Activated T-cell treated with anti-CD3 and anti-CD28 coated beads, Interleukin-2, amount 50 U/mL, for 4 hours (primary cell): ENCODE data around the gene ST6GALNAC1. TPM values are rescaled to one million over a fixed set of nuclear protein-coding genes. Genes with fewer than 3 reads are reported as not detected.

Experiments
- ATAC-seq, 2 donors: fragments of 200-7000 bp; cut with Tn5 transposase; one replicate each; pipeline ENCODE4 v1.10.0; 2021
- DNase-seq: peaks from one replicate; pipeline ENCODE4 v3.0.0-alpha.2; 2020
- H3K27me3 Mint-ChIP-seq: one replicate; pipeline ENCODE4 v1.8.0; 2021; ENCODE audit warnings: low read depth, mixed read lengths
- H3K36me3 Mint-ChIP-seq: one replicate; pipeline ENCODE4 v1.8.0; 2022; ENCODE audit warnings: mixed read lengths; ENCODE audit not compliant: insufficient read depth
- H3K4me1 Mint-ChIP-seq: one replicate; pipeline ENCODE4 v1.8.0; 2021; ENCODE audit warnings: low read depth, mixed read lengths
- H3K4me3 Mint-ChIP-seq: one replicate; pipeline ENCODE4 v1.8.0; 2021; ENCODE audit warnings: mild to moderate bottlenecking, moderate library complexity, mixed read lengths
- H3K9me3 Mint-ChIP-seq: one replicate; pipeline ENCODE4 v1.8.0; 2021; ENCODE audit warnings: mixed read lengths
- total RNA-seq, 3 donors: library from RNA; stranded (reverse); gene quantifications; one replicate each; pipeline ENCODE4 v1.2.1, GENCODE V29; 2021

ST6GALNAC1 gene
- total RNA-seq, 3 donors from 2014 or later, result 0.57 to 1.1 (median 0.63) TPM

- no peaks in the 10 kb centered on the region for H3K9me3 Mint-ChIP-seq
- no peaks in the 10 kb centered on the region for H3K36me3 Mint-ChIP-seq
- no peaks in the 10 kb centered on the region for H3K27me3 Mint-ChIP-seq
- DNase-seq (no peak), ATAC-seq (no peak)
- H3K4me3 Mint-ChIP-seq, result no peak overlapping the region
- H3K4me1 Mint-ChIP-seq, result peaks cover 15% of the 10 kb centered on the region
Measured at GRCh38 chr17:76597156-76598003, 46.2 kb downstream of the ST6GALNAC1 start.

- Mint-ChIP-seq H3K27me3 (peaks cover 4% of the 10 kb centered on the region), H3K36me3 (no peaks in the 10 kb centered on the region), H3K4me1 (no peaks in the 10 kb centered on the region), H3K4me3 (no peak overlapping the region), H3K9me3 (no peaks in the 10 kb centered on the region)
- no peak for ATAC-seq
- DNase-seq, result no peak
Measured at GRCh38 chr17:76594690-76595089, 48.9 kb downstream of the ST6GALNAC1 start.

- Mint-ChIP-seq H3K9me3 (no peaks in the 10 kb centered on the region), H3K4me1 (no peaks in the 10 kb centered on the region), H3K27me3 (peaks cover 10% of the 10 kb centered on the region), H3K4me3 (no peak overlapping the region), H3K36me3 (no peaks in the 10 kb centered on the region)
- ATAC-seq, result no peak
- DNase-seq, result no peak
Measured at GRCh38 chr17:76593959-76594358, 49.6 kb downstream of the ST6GALNAC1 start.

GRCh38 chr17:76593384-76593826, 50.2 kb downstream of the ST6GALNAC1 start:
- Mint-ChIP-seq H3K36me3 (no peaks in the 10 kb centered on the region), H3K4me1 (no peaks in the 10 kb centered on the region)

GRCh38 chr17:76588182-76588581, 55.4 kb downstream of the ST6GALNAC1 start:
- ATAC-seq (no peak), DNase-seq (no peak)
- Mint-ChIP-seq H3K27me3 (peaks cover 49% of the 10 kb centered on the region), H3K4me3 (no peak overlapping the region), H3K9me3 (no peaks in the 10 kb centered on the region), H3K4me1 (peaks cover 10% of the 10 kb centered on the region), H3K36me3 (no peaks in the 10 kb centered on the region)

More at GRCh38 chr17:76593384-76593826, 50.2 kb downstream of the ST6GALNAC1 start:
- Mint-ChIP-seq H3K9me3 (no peaks in the 10 kb centered on the region), H3K27me3 (peaks cover 14% of the 10 kb centered on the region), H3K4me3 (no peak overlapping the region)
- DNase-seq (no peak), ATAC-seq (no peak)

GRCh38 chr17:76586741-76587487, 56.6 kb downstream of the ST6GALNAC1 start:
- no peaks in the 10 kb centered on the region for H3K9me3 Mint-ChIP-seq
- H3K27me3 Mint-ChIP-seq, result peaks cover 57% of the 10 kb centered on the region
- peaks cover 10% of the 10 kb centered on the region for H3K4me1 Mint-ChIP-seq
- DNase-seq (no peak), ATAC-seq (no peak)
- no peaks in the 10 kb centered on the region for H3K36me3 Mint-ChIP-seq
- peak overlapping the region; percentile 43 for H3K4me3 Mint-ChIP-seq

- H3K27me3 Mint-ChIP-seq, result peaks cover 57% of the 10 kb centered on the region
Measured at GRCh38 chr17:76585649-76586593, 57.6 kb downstream of the ST6GALNAC1 start, which contains the start of gene ST6GALNAC2. Gene ST6GALNAC2, minus strand, starts transcription at chr17:76585860. Its CDS starts 52 bp downstream, at chr17:76585808.

DNA sequence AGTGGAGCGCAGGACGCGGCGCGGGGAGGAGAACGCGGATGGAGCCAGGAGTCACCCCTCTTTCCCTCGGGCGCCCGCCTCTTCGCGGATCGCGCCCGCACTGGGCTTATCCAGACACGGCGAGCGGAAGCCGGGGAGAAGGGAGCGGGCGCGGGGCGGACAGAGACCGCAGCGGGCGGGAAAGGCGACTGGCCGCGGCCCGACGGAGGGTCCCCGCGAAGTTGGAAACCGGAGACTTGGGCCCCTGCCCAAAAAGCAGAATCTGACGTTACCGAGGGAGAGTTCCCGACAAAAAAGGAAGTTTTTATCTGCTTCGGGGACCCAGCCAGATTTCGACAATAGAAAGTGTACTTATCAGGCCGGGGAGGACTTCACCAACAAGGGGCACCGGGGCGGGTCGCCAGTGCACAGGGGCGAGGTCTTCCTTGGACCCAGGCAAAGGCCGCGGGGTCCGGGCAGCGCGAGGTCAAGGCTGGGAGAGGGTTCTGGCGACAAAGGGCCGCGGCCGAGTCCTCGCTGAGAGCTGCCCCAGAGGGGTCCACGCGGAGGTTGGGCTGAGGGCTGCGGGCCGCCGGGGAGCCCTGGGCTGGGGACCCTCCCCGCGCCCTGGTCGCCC, 58.4 kb downstream of the ST6GALNAC1 start:
- Mint-ChIP-seq H3K9me3 (no peaks in the 10 kb centered on the region), H3K27me3 (peaks cover 55% of the 10 kb centered on the region), H3K36me3 (no peaks in the 10 kb centered on the region), H3K4me1 (peaks cover 10% of the 10 kb centered on the region), H3K4me3 (peak overlapping the region; percentile 65)
- DNase-seq (no peak), ATAC-seq (peak; percentile 34 to 39)

More at GRCh38 chr17:76585649-76586593, 57.6 kb downstream of the ST6GALNAC1 start, which contains the start of gene ST6GALNAC2:
- H3K4me3 Mint-ChIP-seq, result peak within 1 kb of the TSS; percentile 65
- peak; percentile 21 for DNase-seq
- no peaks in the 10 kb centered on the region for H3K9me3 Mint-ChIP-seq
- no peaks in the 10 kb centered on the region for H3K36me3 Mint-ChIP-seq
- H3K4me1 Mint-ChIP-seq, result peaks cover 10% of the 10 kb centered on the region
- peak; percentile 81 for ATAC-seq

- H3K36me3 Mint-ChIP-seq, result no peaks in the 10 kb centered on the region
- ATAC-seq (peak in 1 of 2 donors; percentile 4), DNase-seq (no peak)
- H3K4me1 Mint-ChIP-seq, result peaks cover 10% of the 10 kb centered on the region
- peaks cover 51% of the 10 kb centered on the region for H3K27me3 Mint-ChIP-seq
- H3K9me3 Mint-ChIP-seq, result no peaks in the 10 kb centered on the region
- peak overlapping the region; percentile 65 for H3K4me3 Mint-ChIP-seq
Measured at GRCh38 chr17:76584427-76585032, 59.0 kb downstream of the ST6GALNAC1 start.

GRCh38 chr17:76582660-76583059, 60.9 kb downstream of the ST6GALNAC1 start:
- H3K9me3 Mint-ChIP-seq, result no peaks in the 10 kb centered on the region
- peaks cover 10% of the 10 kb centered on the region for H3K4me1 Mint-ChIP-seq
- no peaks in the 10 kb centered on the region for H3K36me3 Mint-ChIP-seq
- ATAC-seq (no peak), DNase-seq (no peak)
- no peak overlapping the region for H3K4me3 Mint-ChIP-seq
- peaks cover 35% of the 10 kb centered on the region for H3K27me3 Mint-ChIP-seq

GRCh38 chr17:76581515-76581914, 62.0 kb downstream of the ST6GALNAC1 start:
- H3K4me3 Mint-ChIP-seq, result no peak overlapping the region
- no peak for DNase-seq
- peaks cover 24% of the 10 kb centered on the region for H3K27me3 Mint-ChIP-seq
- no peaks in the 10 kb centered on the region for H3K36me3 Mint-ChIP-seq
- ATAC-seq, result no peak
- peaks cover 7% of the 10 kb centered on the region for H3K4me1 Mint-ChIP-seq
- no peaks in the 10 kb centered on the region for H3K9me3 Mint-ChIP-seq

- no peaks in the 10 kb centered on the region for H3K4me1 Mint-ChIP-seq
- DNase-seq (no peak), ATAC-seq (no peak)
- no peaks in the 10 kb centered on the region for H3K36me3 Mint-ChIP-seq
- no peaks in the 10 kb centered on the region for H3K9me3 Mint-ChIP-seq
- no peak overlapping the region for H3K4me3 Mint-ChIP-seq
- H3K27me3 Mint-ChIP-seq, result peaks cover 15% of the 10 kb centered on the region
Measured at GRCh38 chr17:76579281-76579680, 64.3 kb downstream of the ST6GALNAC1 start.

DNA sequence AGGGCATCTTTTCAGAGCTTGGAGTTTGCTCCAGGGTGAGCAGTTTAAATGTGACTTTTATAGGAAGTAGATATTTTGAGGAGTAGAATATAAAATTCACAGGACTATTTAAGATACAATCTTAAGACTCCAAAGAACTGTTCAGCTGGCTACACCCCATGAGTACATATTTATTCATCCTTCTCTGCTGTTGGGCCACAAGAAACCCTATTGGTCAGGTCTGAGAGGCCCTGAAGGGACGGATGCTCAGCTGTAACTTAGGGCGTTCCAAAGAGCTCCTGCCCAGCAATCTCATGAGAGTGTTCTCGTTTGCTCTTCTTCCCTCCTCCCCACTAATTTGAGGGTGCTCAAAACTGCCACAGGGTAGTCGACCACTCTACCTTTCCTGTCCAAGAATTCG, 65.2 kb downstream of the ST6GALNAC1 start:
- Mint-ChIP-seq H3K27me3 (peaks cover 8% of the 10 kb centered on the region), H3K9me3 (no peaks in the 10 kb centered on the region), H3K4me1 (no peaks in the 10 kb centered on the region), H3K36me3 (no peaks in the 10 kb centered on the region), H3K4me3 (no peak overlapping the region)
- ATAC-seq (no peak), DNase-seq (no peak)
